Neural progenitor cell (in vitro differentiated cells): ENCODE data around the gene SPATA24. TPM values are rescaled to one million over a fixed set of nuclear protein-coding genes. Genes with fewer than 3 reads are reported as not detected.

ENCODE experiments used
- DNase-seq: peaks from one replicate; pipeline ENCODE4 v3.0.0-alpha.2; 2016; ENCODE audit warnings: low spot score
- H2AFZ ChIP-seq: fragments of 200-600 bp; sonication (generic); replicated peaks from 2 replicates; pipeline ENCODE4 v1.6.1; 2016; ENCODE audit warnings: antibody characterized with exemption
- H3F3A ChIP-seq: fragments of 200-600 bp; sonication (generic); 2 replicates; pipeline ENCODE4 v1.6.1; 2016; ENCODE audit warnings: antibody characterized with exemption, low read depth
- H3K27ac ChIP-seq: fragments of 200-600 bp; sonication (generic); 2 replicates; pipeline ENCODE4 v1.5.1; 2016; ENCODE audit warnings: mild to moderate bottlenecking
- H3K27me3 ChIP-seq: fragments of 200-600 bp; sonication (generic); 2 replicates; pipeline ENCODE4 v1.6.1; 2016; ENCODE audit warnings: mild to moderate bottlenecking, moderate library complexity
- H3K36me3 ChIP-seq: fragments of 200-600 bp; sonication (generic); 2 replicates; pipeline ENCODE4 v1.5.1; 2016
- H3K4me1 ChIP-seq: fragments of 200-600 bp; sonication (generic); 2 replicates; pipeline ENCODE4 v1.6.1; 2016; ENCODE audit warnings: mixed run types
- H3K4me2 ChIP-seq: fragments of 200-600 bp; sonication (generic); 2 replicates; pipeline ENCODE4 v1.6.1; 2016
- H3K4me3 ChIP-seq: fragments of 200-600 bp; sonication (generic); 2 replicates; pipeline ENCODE4 v1.5.1; 2016
- H3K79me2 ChIP-seq: fragments of 200-600 bp; sonication (generic); 2 replicates; pipeline ENCODE4 v1.6.1; 2016; ENCODE audit warnings: low read depth
- H3K9ac ChIP-seq: fragments of 200-600 bp; sonication (generic); 2 replicates; pipeline ENCODE4 v1.6.1; 2016
- H3K9me3 ChIP-seq: fragments of 200-600 bp; sonication (generic); 2 replicates; pipeline ENCODE4 v1.5.1; 2016; ENCODE audit warnings: low read depth
- H4K20me1 ChIP-seq: fragments of 200-600 bp; sonication (generic); 2 replicates; pipeline ENCODE4 v1.6.1; 2016; ENCODE audit warnings: low read depth
- H3K27ac Mint-ChIP-seq: 3 replicates; pipeline ENCODE4 v1.8.0; 2021; ENCODE audit warnings: mixed read lengths
- H3K27me3 Mint-ChIP-seq: 2 replicates; pipeline ENCODE4 v1.8.0; 2022; ENCODE audit warnings: low read depth, mild to moderate bottlenecking, inconsistent platforms, moderate library complexity, mixed read lengths; ENCODE audit not compliant: insufficient read depth
- H3K36me3 Mint-ChIP-seq: 3 replicates; pipeline ENCODE4 v1.8.0; 2021; ENCODE audit warnings: mixed read lengths
- H3K4me1 Mint-ChIP-seq: 3 replicates; pipeline ENCODE4 v1.8.0; 2021; ENCODE audit warnings: mixed read lengths
- H3K4me3 Mint-ChIP-seq: 3 replicates; pipeline ENCODE4 v1.8.0; 2021; ENCODE audit warnings: mild to moderate bottlenecking, moderate library complexity, mixed read lengths
- H3K9me3 Mint-ChIP-seq: 3 replicates; pipeline ENCODE4 v1.8.0; 2020; ENCODE audit warnings: mixed read lengths
- CTCF ChIP-seq: fragments of 200-600 bp; sonication (generic); IDR thresholded peaks from 2 replicates; pipeline ENCODE4 v1.5.1; 2017; ENCODE audit warnings: antibody characterized with exemption, mild to moderate bottlenecking
- EZH2 ChIP-seq: fragments of 200-600 bp; sonication (generic); IDR thresholded peaks from 2 replicates; pipeline ENCODE4 v1.6.1; 2017; ENCODE audit warnings: antibody characterized with exemption, mild to moderate bottlenecking, moderate library complexity
- EZH2phosphoT487 ChIP-seq: fragments of 200-600 bp; sonication (generic); IDR thresholded peaks from 2 replicates; pipeline ENCODE4 v1.6.1; 2017; ENCODE audit warnings: antibody characterized with exemption
- total RNA-seq: library from RNA; depleted of rRNA; stranded (reverse); fragments of >200 nt; gene quantifications from 2 replicates; pipeline ENCODE4 v1.2.3, GENCODE V29; 2015; ENCODE audit warnings: low replicate concordance

SPATA24 gene
- total RNA-seq, 1 donor from 2014 or later: 15.2 TPM

- Histone ChIP-seq H3K4me2 (no peak overlapping the region), H4K20me1 (peaks cover 7% of the 10 kb centered on the region), H3F3A (peaks cover 16% of the 10 kb centered on the region), H3K4me1 (no peaks in the 10 kb centered on the region), H3K4me3 (no peak overlapping the region), H3K9me3 (no peaks in the 10 kb centered on the region), H3K36me3 (no peaks in the 10 kb centered on the region), H3K79me2 (no peaks in the 10 kb centered on the region), H3K27me3 (no peaks in the 10 kb centered on the region), H3K27ac (no peak overlapping the region), H2AFZ (no peak overlapping the region), H3K9ac (no peak overlapping the region)
- H3K27ac Mint-ChIP-seq: no peak overlapping the region
- H3K36me3 Mint-ChIP-seq: peaks cover 15% of the 10 kb centered on the region
- no peak for TF ChIP-seq EZH2phosphoT487
- TF ChIP-seq EZH2: no peak
- TF ChIP-seq CTCF: no peak
- no peaks in the 10 kb centered on the region for H3K4me1 Mint-ChIP-seq
- no peaks in the 10 kb centered on the region for H3K9me3 Mint-ChIP-seq
- H3K27me3 Mint-ChIP-seq: peaks cover 7% of the 10 kb centered on the region
- no peak overlapping the region for H3K4me3 Mint-ChIP-seq
- no peak for DNase-seq
Observed at GRCh38 chr5:139374909-139375308, 29.0 kb downstream of the SPATA24 start.

GRCh38 chr5:139371482-139372435 is 32.1 kb downstream of the SPATA24 start:
- no peaks in the 10 kb centered on the region for H3K4me1 ChIP-seq
- peaks cover 10% of the 10 kb centered on the region for H4K20me1 ChIP-seq
- no peak overlapping the region for H3K9ac ChIP-seq
- no peak overlapping the region for H3K4me3 ChIP-seq
- no peak for TF ChIP-seq EZH2
- no peak for TF ChIP-seq CTCF
- TF ChIP-seq EZH2phosphoT487: no peak
- H3K4me3 Mint-ChIP-seq: no peak overlapping the region
- H3K9me3 ChIP-seq: no peaks in the 10 kb centered on the region
- H3K27ac ChIP-seq: no peak overlapping the region
- no peak overlapping the region for H3K27ac Mint-ChIP-seq
- H3K36me3 Mint-ChIP-seq: peaks cover 20% of the 10 kb centered on the region
- H3K79me2 ChIP-seq: no peaks in the 10 kb centered on the region
- H3K27me3 Mint-ChIP-seq: peaks cover 3% of the 10 kb centered on the region
- no peaks in the 10 kb centered on the region for H3K4me1 Mint-ChIP-seq
- no peak overlapping the region for H2AFZ ChIP-seq
- H3F3A ChIP-seq: peaks cover 16% of the 10 kb centered on the region
- DNase-seq: no peak
- H3K9me3 Mint-ChIP-seq: no peaks in the 10 kb centered on the region
- peaks cover 13% of the 10 kb centered on the region for H3K36me3 ChIP-seq
- no peak overlapping the region for H3K4me2 ChIP-seq
- no peaks in the 10 kb centered on the region for H3K27me3 ChIP-seq

- H3K9me3 Mint-ChIP-seq: no peaks in the 10 kb centered on the region
- Histone ChIP-seq H3K9me3 (no peaks in the 10 kb centered on the region), H3K79me2 (peaks cover 14% of the 10 kb centered on the region), H3K27me3 (no peaks in the 10 kb centered on the region), H3K4me3 (no peak overlapping the region), H3K27ac (no peak overlapping the region), H2AFZ (no peak overlapping the region), H3F3A (peaks cover 16% of the 10 kb centered on the region), H3K4me1 (no peaks in the 10 kb centered on the region), H3K9ac (no peak overlapping the region), H3K4me2 (no peak overlapping the region), H3K36me3 (peaks cover 25% of the 10 kb centered on the region), H4K20me1 (peaks cover 28% of the 10 kb centered on the region)
- no peak for DNase-seq
- H3K4me3 Mint-ChIP-seq: no peak overlapping the region
- no peak overlapping the region for H3K27ac Mint-ChIP-seq
- peaks cover 3% of the 10 kb centered on the region for H3K27me3 Mint-ChIP-seq
- H3K4me1 Mint-ChIP-seq: no peaks in the 10 kb centered on the region
- peaks cover 30% of the 10 kb centered on the region for H3K36me3 Mint-ChIP-seq
- TF ChIP-seq EZH2phosphoT487: no peak
- TF ChIP-seq EZH2: no peak
- no peak for TF ChIP-seq CTCF
Observed at GRCh38 chr5:139369181-139369580, 34.7 kb downstream of the SPATA24 start.
